GM19468 (cell line): Measurements from ENCODE around the gene SLC15A4.

ENCODE experiments used
- ATAC-seq: cut with Tn5 transposase; IDR thresholded peaks from one replicate; pipeline ENCODE4 v1.9.1; 2021; ENCODE audit warnings: mild to moderate bottlenecking, moderate library complexity, moderate number of reproducible peaks; ENCODE audit not compliant: unreplicated experiment; ENCODE audit errors: extremely low read depth

SLC15A4 gene

DNA sequence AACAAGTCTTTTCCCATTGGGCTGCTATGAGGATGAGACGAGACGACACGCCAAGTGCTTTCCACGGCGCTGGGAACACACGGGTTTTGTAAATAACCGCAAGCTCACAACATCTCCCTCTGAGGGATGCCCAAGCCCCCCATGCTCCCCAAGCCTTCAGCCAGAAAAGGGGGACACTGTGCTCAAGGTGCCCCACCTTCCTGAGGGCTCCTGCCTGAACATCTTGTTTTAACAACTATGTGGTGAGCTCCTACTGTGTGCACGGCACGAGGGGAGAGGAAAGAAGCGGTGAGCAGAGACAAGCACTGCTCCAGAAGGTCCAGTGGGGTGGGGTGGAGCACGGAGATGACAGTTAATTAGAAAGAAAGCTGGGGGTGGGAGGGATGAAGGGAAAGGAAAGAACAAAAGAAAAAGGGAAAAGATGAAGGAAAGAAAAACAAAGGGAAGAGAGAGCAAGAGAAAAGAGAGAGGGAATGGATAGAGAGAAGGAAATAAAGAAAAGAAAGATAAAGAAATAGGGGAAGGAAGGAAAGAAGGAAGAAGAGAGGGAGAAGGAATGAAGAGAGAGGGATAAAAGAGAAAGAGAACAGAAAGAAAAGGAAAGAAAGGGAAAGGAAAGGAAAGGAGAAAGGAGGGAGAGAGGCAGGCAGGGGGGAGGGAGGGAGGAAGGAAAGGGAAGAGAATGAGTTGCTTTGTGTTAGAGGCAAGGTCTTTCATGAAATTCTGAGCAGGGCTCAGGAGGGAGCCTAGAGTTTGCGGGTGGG lies 56.8 kb downstream of the SLC15A4 start:
- no peak for ATAC-seq

DNA sequence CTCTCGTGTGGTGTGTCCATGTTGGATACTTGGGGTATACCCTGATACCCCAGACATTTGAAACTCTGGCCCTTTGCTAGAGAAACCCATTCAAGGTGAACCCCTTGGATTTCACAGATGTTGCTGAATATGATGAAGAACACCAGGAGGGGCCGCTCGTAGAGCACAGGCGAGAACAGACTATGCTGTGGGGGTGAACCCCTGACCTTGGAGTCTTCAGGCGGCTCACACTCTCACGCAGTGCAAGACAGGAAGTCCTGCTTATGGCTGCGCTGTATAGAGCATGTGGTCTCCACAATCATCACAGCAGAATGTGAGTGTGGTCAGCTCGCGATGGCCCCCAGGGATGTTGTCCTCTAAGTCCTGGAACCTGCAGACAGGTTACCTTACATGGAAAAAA lies 60.4 kb downstream of the SLC15A4 start:
- ATAC-seq = no peak

DNA sequence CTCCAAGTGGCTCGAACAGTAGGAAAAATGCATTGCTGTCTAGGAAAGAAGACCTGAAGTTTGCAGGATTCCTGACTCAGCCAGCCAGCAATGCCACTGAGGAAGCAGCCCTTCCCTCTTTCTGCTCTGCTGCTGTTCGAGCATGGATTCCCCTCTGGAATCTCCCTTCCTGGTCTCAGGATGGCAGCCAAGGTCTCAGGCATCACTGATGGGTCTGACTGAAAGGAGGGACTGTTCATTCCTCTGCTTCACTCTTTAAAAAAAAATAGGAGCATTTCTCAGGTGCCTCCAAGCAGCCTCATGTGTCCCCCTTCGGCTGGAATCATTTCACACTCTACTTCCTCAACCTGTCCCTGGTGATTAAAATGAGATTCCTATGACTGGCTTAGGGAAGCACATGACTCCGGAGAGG lies 62.4 kb downstream of the SLC15A4 start:
- no peak for ATAC-seq

DNA sequence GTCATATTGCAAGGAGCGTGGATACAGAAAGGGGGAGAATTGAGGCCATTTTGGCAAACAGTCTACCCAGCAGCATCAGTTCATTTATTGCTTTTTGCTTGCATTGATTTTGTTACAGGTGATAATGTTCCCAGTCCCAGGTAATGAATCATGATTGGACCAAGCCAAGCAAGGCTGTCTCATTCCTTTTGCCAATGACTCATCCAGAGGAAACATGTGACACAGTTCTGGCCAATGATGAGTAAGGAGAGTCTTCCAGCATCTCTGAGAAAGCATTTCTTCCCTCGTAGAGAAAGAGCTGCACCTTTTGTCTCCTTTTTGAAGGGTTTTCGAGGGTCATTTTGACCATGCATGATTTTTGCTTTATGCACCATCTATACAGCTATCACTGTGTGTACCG lies 68.2 kb downstream of the SLC15A4 start:
- ATAC-seq = no peak

DNA sequence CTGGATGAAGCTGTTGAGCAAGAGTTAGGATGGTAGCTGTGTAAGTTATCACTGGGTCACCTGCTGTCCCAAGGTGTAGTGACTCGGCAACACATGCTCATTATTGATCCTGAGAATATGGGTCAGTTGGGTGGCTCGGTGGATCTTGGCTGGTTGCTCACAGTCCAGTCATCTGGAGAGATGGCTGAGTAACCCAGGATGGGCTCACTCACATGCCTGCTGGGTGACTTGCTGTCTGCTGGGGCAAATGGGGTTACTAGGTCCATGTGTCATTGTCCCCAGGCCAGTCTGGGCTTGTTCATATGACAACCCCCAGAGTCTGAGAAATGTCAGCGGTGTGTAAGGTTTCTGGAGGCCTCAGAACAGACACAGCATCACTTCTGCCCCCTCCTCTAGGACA lies 69.5 kb downstream of the SLC15A4 start:
- ATAC-seq = no peak

DNA sequence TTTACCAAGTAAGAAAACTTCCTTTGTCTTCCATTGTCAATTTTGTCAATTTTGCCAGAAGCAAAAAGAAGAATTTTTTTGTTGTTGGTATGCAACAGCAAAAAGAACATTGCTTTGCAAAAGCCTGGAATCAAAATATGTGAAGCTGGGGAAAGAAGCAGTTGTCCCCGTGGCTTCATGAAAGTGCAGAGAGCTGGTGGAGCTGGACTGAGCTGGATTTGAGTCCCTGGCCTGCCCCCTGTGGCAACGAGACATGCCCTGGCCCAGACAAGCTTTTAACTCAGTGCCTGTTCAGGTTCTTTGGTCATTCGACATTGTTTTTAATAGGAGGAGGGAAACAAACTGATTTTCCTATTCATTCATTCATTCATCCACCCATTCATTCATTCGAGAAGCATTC lies 70.3 kb downstream of the SLC15A4 start:
- ATAC-seq = no peak

DNA sequence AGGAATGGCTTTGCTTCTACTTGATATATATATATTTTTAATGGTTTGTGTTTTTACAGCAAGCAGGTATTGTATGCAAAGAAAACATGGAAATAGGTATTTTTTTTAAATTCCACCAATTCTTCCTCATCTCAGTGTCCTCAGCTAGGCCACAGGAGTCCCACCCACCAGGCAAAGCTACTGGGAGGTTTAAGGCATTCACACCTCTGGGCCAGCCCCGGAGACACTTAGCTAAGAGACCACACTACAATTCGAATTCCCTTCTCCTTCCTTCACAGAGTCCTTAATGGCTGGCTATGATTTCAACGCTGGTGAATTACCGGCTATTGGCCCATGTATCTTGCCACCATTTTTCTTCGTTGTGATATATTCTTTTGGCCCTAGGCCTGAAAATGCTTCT lies 71.4 kb downstream of the SLC15A4 start:
- ATAC-seq = no peak

DNA sequence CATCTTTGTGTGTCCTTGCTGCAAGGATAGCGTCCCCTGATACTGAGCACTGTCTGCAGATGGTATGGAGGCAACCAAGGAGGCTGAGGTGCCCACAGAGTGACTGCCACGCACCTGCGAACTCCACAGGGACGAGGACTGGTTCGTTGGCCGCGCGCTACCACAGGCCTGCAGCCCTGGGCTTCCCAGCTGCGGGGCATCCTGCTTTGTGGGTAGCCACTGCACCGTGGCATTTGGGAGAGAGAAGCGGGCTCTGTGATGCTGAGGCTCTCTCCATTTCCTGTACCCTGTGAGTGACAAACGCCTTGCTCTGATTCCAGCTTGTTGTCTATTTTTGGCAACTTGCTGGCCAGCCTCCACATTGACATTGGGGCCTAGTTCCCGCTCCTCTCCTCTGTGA lies 76.3 kb downstream of the SLC15A4 start:
- ATAC-seq = no peak

DNA sequence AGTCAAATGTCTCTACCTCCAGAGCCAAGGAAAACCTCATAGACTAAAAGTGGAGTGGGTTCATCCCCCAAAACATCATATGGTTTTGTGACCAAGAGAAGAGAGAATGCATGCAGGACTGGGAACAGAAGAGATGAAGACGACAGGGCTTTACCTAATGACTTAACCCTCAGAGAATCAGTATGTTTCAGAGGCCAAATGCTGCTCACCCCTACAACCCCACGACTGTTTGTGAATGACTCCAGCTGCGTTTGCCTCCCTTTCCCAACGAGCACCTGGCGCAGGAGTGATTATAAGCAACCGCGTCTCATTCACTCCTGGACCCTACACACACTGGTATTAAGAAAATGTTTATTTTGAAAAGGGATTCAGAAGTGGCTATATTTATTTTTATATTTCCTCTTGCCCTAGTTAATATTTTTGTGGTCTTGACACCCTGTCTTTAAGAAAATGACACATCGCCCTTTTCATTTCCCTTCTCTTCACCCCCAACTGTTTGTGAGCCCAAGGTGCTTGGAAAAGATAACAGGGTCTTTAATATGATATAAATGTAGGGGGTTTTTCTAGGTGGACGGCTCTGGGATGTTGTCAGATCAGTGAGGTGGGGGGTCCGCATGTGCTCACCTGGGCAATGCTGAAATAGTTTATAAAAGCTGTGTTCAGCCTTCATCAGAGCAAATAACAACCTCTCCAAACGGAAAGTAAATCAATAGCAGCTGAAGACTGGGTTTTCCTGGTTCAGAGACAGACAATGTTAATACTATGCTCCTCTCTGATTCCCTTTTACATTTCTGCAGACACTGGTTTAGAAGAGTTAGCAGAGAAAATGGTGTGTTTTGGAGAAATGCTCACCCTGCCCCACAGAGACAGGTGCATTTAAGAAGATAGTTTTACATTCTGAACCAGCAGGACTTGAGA lies 77.7 kb downstream of the SLC15A4 start:
- no peak for ATAC-seq

DNA sequence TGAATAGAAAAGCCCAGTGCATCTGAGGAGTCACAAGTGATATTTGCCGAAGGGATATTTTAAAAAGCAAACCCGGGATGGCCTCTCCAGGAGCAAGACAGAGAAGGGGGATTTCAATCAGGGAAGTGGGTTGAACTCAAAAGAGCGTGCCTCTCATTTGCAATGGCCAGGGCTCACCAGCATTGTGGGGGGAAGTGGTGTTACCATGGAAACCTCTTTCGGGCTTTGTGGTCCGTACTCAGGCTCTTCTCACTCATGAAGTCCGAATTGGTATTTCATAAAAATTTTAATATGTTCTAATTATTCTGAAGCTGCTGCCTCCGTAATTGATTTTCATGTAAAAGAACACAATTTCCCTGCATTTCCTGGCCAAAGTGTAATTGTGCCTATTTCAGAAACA lies 79.8 kb downstream of the SLC15A4 start:
- ATAC-seq = no peak
